GM10248 (cell line): ENCODE results near the gene HAS3.

Source experiments
- CTCF ChIA-PET: fragments of 300-600 bp; sonication (Branson Sonifier 250); formaldehyde crosslinking; extraction: SDS; loops from one replicate; lab custom pipeline; 2021; ENCODE audit warnings: antibody characterized with exemption; lab: Yijun Ruan, JAX
- POLR2A ChIA-PET: fragments of 350-650 bp; sonication (Branson Sonifier 250); formaldehyde crosslinking; extraction: SDS; loops from one replicate; lab custom pipeline; 2020; ENCODE audit warnings: antibody characterized with exemption; lab: Yijun Ruan, JAX
- DNase-seq: peaks from one replicate; pipeline ENCODE4 v3.0.0; 2012; ENCODE audit errors: extremely low spot score
- CTCF ChIP-seq: IDR thresholded peaks from 2 replicates; pipeline ENCODE4 v1.5.1; 2012; ENCODE audit warnings: mild to moderate bottlenecking, low read depth; ENCODE audit errors: extremely low read depth, missing control alignments, control extremely low read depth

HAS3 gene

DNA sequence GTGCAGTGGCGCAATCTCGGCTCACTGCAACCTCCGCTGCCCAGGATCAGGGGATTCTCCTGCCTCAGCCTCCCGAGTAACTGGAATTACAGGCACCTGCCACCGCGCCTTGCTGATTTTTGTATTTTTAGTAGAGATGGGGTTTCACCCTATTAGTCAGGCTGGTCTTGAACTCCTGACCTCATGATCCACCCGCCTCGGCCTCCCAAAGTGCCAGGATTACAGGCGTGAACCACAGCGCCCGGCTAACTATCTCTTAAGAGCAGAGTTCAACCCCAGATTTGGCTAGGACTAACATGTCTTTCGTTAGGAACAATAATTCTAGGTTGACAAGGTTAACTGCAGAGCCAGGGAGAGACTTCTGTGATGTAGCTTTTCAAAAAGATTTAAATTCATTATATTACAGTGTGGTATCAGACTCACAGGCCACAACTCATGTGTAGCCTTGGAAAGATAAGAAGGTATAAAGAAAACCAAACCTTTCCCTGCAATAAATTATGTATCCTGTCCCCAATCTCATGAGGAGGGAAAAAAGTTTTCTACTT lies 22.6 kb downstream of the HAS3 start:
- no peak for TF ChIP-seq CTCF
- CTCF ChIA-PET: interaction anchor here (1.1 to 2.8 kb wide), 2 partner anchors 16 to 22 kb away, joined by 3 to 11 read pairs; no protein-coding TSS in a partner anchor
- DNase-seq: no peak
- POLR2A ChIA-PET: no interaction called here

DNA sequence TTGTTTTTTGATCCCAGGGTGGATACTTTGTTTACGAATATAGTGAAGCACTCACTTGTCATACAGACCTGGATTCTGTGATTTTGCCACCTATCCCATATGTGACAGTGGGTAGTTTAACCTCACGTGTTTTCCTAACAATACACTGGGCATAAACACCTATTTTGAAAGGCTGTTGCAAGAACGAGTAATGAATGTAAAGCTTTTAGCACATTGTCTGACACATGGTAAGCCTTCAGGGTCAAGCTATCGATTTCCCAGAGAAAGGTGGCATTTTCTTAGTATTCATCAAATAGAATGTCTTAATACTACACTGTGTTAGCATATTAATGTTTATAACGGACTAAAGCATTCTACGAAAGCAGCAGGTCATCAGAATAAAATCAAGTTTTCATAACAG lies 25.0 kb downstream of the HAS3 start:
- TF ChIP-seq CTCF: no peak
- ChIA-PET POLR2A (no interaction called here), CTCF (interaction anchor here (1.4 to 2.8 kb wide), 7 partner anchors 10 to 540 kb away, joined by 3 to 11 read pairs (median 5); no protein-coding TSS in a partner anchor)
- no peak for DNase-seq

GRCh38 chr16:69131167-69131838 lies 25.9 kb downstream of the HAS3 start:
- ChIA-PET POLR2A (interaction anchor here (0.6 kb wide), 2 partner anchors 15 to 17 kb away, joined by 3 to 4 read pairs; no protein-coding TSS in a partner anchor), CTCF (interaction anchor here (1.4 to 2.1 kb wide), 3 partner anchors 13 to 541 kb away, joined by 3 to 6 read pairs (median 5); no protein-coding TSS in a partner anchor)
- TF ChIP-seq CTCF: no peak
- peak; percentile 46 for DNase-seq

DNA sequence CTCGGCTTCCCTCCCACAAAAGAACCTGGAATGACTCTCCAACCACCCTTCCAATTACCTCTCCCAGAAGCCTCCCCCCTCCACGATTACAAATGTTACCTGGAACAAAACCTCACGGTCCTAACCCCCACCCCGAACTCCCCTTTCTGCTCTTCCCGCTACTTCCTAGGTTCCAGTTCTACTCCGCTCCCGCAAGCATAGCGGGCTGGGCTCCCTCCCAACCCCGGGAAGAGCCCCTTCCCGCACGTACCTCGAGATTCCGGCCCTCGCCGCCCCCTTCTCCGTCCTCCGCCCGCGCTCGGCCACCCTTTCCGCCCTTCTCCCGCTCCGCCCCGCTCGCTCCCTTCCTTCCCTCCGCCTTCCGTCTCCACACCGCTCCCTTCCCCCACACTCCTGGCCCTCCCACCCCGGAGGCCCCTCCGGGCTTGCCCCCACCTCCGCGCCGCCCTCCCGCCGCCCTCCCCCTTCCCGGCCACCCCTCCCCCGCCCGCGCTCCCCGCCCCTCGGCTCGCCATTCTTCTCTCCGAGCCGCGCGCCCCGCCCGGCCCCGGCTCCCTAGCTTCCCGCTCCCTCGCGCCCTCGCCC lies 26.5 kb downstream of the HAS3 start:
- no peak for TF ChIP-seq CTCF
- ChIA-PET CTCF (interaction anchor here (1.8 to 2.3 kb wide), 3 partner anchors 8 to 19 kb away, joined by 6 to 10 read pairs (median 10); no protein-coding TSS in a partner anchor), POLR2A (interaction anchor here (0.6 kb wide), 1 partner anchor 14 kb away, joined by 4 read pairs; no protein-coding TSS in a partner anchor)
- peak; percentile 92 for DNase-seq

DNA sequence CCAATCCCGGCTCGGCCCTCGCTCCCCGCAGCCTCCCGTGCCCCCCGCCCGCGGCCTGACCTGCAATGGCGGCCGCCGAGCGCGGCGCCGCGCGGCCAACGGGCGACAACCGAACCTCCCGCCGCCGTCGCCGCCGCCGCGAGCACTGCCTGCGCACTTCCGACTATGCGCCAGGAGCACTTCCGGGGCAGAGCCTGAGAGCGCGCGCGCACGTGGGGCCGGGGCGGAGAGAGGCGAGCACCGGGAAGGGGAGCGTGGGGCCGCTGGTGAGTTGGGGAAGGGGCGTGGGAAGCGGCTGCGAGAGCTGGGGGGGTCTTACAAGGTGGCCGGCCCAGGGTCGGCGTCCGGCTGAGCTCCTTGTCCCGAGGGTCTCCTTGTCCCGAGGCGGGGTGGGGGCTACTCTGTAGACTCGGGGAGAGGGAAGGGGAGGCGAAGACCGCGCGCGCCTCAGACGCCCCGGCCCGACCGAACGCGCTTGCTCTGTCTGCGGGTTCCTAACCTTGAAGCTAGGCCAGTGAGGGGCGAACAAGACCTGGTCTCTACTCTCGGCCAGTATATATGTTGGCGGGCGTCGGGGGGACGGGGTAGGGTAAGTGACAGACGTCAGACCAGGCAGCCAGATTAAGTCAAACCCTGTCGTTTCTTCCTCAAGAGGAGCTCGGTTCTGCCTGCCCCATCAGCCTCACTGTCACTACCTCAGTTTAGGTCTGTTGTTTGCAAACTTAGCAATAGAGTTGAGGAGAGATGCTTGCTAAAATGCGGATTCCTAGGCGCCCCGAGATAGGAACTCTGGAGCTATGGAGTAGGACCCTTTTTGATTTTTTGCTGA lies 27.2 kb downstream of the HAS3 start, which contains the start of the genes CHTF8 and UTP4:
Gene CHTF8, minus strand, starts transcription at position 165 of the 829 bp plus-strand sequence. CDS start 11,130 bp downstream, outside the sequence.
Gene UTP4, plus strand, starts transcription at position 226 of the 829 bp plus-strand sequence. CDS start 811 bp downstream, outside the sequence.
- TF ChIP-seq CTCF: no peak
- CTCF ChIA-PET: interaction anchor here (0.6 to 2.3 kb wide), 4 partner anchors 9 to 178 kb away, joined by 3 to 10 read pairs (median 8); no protein-coding TSS in a partner anchor
- POLR2A ChIA-PET: interaction anchor here (0.9 kb wide), 1 partner anchor 285 kb away, joined by 3 read pairs; no protein-coding TSS in a partner anchor
- DNase-seq: peak; percentile 92
